Ascending aorta (tissue), 2 donors: ENCODE measurements around the gene SEC61A2. TPM values are rescaled to one million over a fixed set of nuclear protein-coding genes. Genes with fewer than 3 reads are reported as not detected.

Experiments
- DNase-seq, 2 donors: peaks; one replicate each; pipeline ENCODE4 v3.0.0-alpha.2; 2019; ENCODE audit warnings: low spot score in 2 of 2
- H3K27ac ChIP-seq, 2 donors: fragments of 200-600 bp; sonication (generic); one replicate each; pipeline ENCODE4 v1.5.1; 2016 to 2017; ENCODE audit warnings: mild to moderate bottlenecking in 1 of 2
- H3K27me3 ChIP-seq: fragments of 200-600 bp; sonication (generic); one replicate; pipeline ENCODE4 v1.5.1; 2017
- H3K36me3 ChIP-seq, 2 donors: fragments of 200-600 bp; sonication (generic); one replicate each; pipeline ENCODE4 v1.5.1; 2016
- H3K4me1 ChIP-seq, 2 donors: fragments of 200-600 bp; sonication (generic); one replicate each; pipeline ENCODE4 v1.5.1; 2016 to 2017; ENCODE audit warnings: mild to moderate bottlenecking in 1 of 2
- H3K4me3 ChIP-seq, 2 donors: fragments of 200-600 bp; sonication (generic); one replicate each; pipeline ENCODE4 v1.5.1; 2016 to 2017; ENCODE audit warnings: mild to moderate bottlenecking in 1 of 2
- H3K9me3 ChIP-seq, 2 donors: fragments of 200-600 bp; sonication (generic); one replicate each; pipeline ENCODE4 v1.5.1; 2016
- intact Hi-C: fragments of 100-400 bp; cut with DNase I; formaldehyde crosslinking; loops from one replicate; pipeline ENCODE4 v1.15.1; 2023
- total RNA-seq: library from RNA; depleted of rRNA; stranded (reverse); fragments of >200 nt; gene quantifications from one replicate; pipeline ENCODE4 v1.1.0, GENCODE V29; 2016
- TF ChIP-seq, protein P1 (sequence below), 3 experiments: fragments of 200-600 bp in 2 of 3; fragments of 450-650 bp in 1 of 3; sonication (generic) in 2 of 3; IDR thresholded peaks; one replicate each; pipeline ENCODE4 v1.5.1; 2016 to 2019; ENCODE audit warnings: antibody characterized with exemption in 3 of 3, mild to moderate bottlenecking in 1 of 3, moderate library complexity in 1 of 3

Gene SEC61A2
- total RNA-seq, 1 donor from 2014 or later, result 1.9 TPM

DNA sequence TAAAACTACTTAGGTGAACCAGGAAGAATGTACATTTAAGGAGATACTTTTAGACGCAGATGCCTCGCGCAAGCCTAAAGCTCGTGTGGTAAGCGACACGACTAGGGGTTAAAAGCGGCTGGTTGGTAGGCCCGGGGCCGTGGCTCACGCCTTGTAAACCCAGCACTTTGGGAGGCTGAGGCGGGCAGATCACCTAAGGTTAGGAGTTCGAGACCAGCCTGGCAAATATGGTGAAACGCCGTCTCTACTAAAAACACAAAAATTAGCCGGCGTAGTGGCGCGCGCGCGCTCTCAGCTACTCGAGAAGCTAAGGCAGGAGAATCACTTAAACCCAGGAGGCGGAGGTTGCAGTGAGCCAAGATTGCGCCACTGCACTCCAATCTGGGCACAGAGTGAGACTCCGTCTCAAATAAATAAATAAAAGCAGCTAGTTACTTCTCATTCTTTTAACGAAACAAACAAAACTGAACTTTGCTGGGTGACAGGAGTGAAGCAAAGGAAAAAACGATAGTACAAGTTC lies 65.3 kb downstream of the SEC61A2 start:
- H3K27ac ChIP-seq, result peak overlapping the region; percentile 88 to 92
- TF ChIP-seq, protein P1, sequence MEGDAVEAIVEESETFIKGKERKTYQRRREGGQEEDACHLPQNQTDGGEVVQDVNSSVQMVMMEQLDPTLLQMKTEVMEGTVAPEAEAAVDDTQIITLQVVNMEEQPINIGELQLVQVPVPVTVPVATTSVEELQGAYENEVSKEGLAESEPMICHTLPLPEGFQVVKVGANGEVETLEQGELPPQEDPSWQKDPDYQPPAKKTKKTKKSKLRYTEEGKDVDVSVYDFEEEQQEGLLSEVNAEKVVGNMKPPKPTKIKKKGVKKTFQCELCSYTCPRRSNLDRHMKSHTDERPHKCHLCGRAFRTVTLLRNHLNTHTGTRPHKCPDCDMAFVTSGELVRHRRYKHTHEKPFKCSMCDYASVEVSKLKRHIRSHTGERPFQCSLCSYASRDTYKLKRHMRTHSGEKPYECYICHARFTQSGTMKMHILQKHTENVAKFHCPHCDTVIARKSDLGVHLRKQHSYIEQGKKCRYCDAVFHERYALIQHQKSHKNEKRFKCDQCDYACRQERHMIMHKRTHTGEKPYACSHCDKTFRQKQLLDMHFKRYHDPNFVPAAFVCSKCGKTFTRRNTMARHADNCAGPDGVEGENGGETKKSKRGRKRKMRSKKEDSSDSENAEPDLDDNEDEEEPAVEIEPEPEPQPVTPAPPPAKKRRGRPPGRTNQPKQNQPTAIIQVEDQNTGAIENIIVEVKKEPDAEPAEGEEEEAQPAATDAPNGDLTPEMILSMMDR (IDR thresholded peaks at IDR 0.05), result no peak
- no peaks in the 10 kb centered on the region for H3K27me3 ChIP-seq
- intact Hi-C loops, result loop anchor here (2.0 to 5.0 kb wide), 3 partner anchors 66 to 907 kb away; partner anchors contain the start of genes CAMK1D, OPTN and SEC61A2
- peak in 1 of 2 donors; percentile 69 for DNase-seq
- no peaks in the 10 kb centered on the region for H3K9me3 ChIP-seq
- H3K4me1 ChIP-seq, result peaks cover 9 to 27% of the 10 kb centered on the region in 2 donors
- H3K4me3 ChIP-seq, result peak overlapping the region; percentile 71 to 89
- peaks cover 0 to 7% of the 10 kb centered on the region in 2 donors for H3K36me3 ChIP-seq

DNA sequence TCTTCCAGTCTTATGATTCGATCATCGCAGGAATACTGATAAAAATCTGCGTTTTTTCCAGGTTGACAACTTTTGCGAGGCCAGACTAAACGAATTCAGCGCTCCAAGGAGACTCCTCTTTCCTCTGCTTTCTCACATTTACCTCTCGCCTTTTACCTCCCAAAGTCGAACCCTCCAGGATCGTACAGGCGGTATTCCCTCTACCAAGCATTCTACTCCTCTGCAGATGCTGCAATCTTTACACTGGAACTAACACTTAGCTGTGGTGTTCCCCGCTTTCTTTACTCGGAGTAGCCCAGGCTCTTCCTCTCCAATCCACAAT lies 65.8 kb downstream of the SEC61A2 start:
- peaks cover 9 to 27% of the 10 kb centered on the region in 2 donors for H3K4me1 ChIP-seq
- no peaks in the 10 kb centered on the region for H3K27me3 ChIP-seq
- H3K27ac ChIP-seq, result peak overlapping the region; percentile 88 to 92
- DNase-seq, result no peak
- H3K9me3 ChIP-seq, result no peaks in the 10 kb centered on the region
- peak overlapping the region; percentile 71 to 89 for H3K4me3 ChIP-seq
- TF ChIP-seq, protein P1 (IDR thresholded peaks at IDR 0.05), result no peak
- peaks cover 0 to 9% of the 10 kb centered on the region in 2 donors for H3K36me3 ChIP-seq
- intact Hi-C loops, result loop anchor here (2.0 to 5.0 kb wide), 3 partner anchors 66 to 907 kb away; partner anchors contain the start of genes CAMK1D, OPTN and SEC61A2

DNA sequence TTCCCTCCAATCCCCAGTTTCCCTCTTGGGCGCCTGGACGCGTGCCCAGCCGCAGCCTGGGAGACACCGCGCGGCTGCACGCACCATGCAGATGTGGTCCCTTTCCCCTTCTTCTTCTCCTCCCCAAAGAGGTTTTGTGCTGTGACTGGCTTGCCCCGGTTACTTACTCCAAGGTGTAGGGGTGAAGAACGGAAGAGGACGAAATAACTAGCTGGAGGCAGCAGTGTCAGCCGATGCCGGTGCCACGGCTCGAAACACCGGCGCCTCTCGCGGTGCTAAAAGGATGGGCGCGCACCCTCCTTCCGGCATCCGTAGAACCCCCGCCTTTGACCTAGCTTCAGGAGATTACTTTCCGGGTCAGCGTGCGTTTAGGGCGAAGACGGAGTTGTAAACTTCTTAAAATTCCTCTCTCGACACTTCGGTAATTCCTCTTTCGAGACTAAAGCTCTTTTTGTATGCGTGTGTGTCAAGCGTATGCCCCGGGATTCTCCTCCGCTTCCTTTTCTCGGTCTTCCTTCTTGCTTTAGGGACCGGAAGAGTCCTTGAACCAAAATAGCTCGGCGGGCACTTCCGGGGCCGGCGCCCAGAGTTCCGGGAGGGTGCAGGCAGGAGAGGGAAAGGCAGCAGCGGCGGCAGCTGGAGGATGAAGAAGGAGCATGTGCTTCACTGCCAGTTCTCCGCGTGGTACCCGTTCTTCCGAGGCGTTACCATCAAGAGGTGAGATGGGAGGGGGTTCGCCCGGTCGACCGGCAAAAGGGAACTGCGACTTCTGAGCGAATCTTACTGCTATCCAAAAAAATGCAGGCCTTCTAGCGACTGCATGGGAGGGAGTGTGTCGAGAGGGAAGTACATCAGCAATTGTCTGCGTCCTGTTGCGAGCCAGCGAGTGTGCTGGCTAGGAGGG lies 66.4 kb downstream of the SEC61A2 start, which contains the start of the genes CDC123 and NUDT5:
TSS of gene CDC123 (plus strand) at position 586 of the 904 bp plus-strand sequence. CDS start at position 644, 58 bp downstream.
TSS of gene NUDT5 (minus strand) at position 289 of the 904 bp plus-strand sequence. CDS start 9,600 bp downstream, outside the sequence.
- DNase-seq, result peak; percentile 36 to 91
- intact Hi-C loops, result loop anchor here (2.0 to 5.0 kb wide), 3 partner anchors 67 to 906 kb away; partner anchors contain the start of genes CAMK1D, OPTN and SEC61A2
- peaks cover 9 to 27% of the 10 kb centered on the region in 2 donors for H3K4me1 ChIP-seq
- H3K27me3 ChIP-seq, result no peaks in the 10 kb centered on the region
- H3K4me3 ChIP-seq, result peak within 1 kb of the TSS; percentile 71 to 89
- peaks cover 0 to 13% of the 10 kb centered on the region in 2 donors for H3K36me3 ChIP-seq
- TF ChIP-seq, protein P1 (IDR thresholded peaks at IDR 0.05), result peak in 1 of 3 experiments; percentile 7
- no peaks in the 10 kb centered on the region for H3K9me3 ChIP-seq
- peak within 1 kb of the TSS; percentile 88 to 92 for H3K27ac ChIP-seq

DNA sequence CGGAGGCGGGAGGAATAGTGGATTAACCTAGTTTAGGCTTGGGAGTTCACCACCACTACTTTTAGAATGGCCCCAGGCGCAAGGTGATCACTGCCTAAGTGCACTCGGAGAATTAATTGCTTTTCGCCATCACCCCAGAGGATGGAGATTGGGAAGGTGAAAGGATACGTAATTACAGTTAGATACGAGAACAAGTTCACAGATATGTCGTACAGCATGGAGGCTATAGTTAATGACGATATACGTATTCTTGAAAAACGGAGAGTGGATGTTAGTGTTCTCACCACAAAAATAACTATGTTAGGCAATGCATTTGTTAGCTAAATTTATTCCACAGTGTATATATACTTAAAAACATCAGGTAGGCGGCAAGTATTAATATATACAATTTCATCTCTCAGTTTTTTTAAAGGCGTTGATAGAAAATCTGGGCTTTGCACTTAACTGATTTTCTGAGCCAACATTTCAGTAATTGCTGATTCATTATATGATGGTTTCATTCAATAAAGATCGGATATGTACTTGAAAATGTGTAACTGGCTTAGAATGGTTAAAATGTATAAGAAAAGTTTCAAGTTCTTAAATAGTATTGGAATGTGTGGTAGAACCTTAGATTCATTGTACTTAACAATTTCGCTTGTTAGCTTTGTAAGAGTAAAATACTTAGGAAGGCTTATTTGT lies 67.2 kb downstream of the SEC61A2 start:
- intact Hi-C loops, result loop anchor here (5.0 kb wide), 2 partner anchors 151 to 906 kb away; partner anchors contain the start of genes CAMK1D and OPTN
- Histone ChIP-seq H3K9me3 (no peaks in the 10 kb centered on the region), H3K27ac (peak overlapping the region; percentile 88 to 92), H3K4me3 (peak overlapping the region; percentile 71 to 89), H3K36me3 (peaks cover 0 to 21% of the 10 kb centered on the region in 2 donors), H3K27me3 (no peaks in the 10 kb centered on the region), H3K4me1 (peaks cover 9 to 27% of the 10 kb centered on the region in 2 donors)
- TF ChIP-seq, protein P1 (IDR thresholded peaks at IDR 0.05), result no peak
- DNase-seq, result no peak

DNA sequence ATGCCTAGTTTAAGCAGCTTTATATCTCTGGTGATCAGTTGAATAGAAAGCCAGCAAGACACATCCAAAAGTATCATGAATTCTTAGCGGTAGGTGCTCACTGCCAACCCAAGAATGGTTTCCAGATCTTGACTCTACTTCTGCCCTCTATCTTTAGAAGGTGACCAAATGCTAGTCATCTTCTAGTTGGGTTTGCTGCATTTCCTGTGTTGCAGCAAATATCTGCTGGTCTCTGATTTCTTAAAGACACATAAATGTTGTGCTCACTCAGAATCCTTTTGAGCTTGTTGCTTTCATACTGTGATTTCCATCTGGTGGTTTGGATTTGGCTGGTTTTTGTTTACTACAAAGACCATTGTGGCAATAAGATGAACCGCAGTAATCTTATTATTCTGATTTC lies 68.7 kb downstream of the SEC61A2 start:
- DNase-seq, result no peak
- TF ChIP-seq, protein P1 (IDR thresholded peaks at IDR 0.05), result no peak
- intact Hi-C loops, result loop anchor here (5.0 kb wide), 2 partner anchors 149 to 904 kb away; partner anchors contain the start of genes CAMK1D and OPTN

More for the DNA sequence above, 68.7 kb downstream of the SEC61A2 start:
- Histone ChIP-seq H3K27me3 (no peaks in the 10 kb centered on the region), H3K4me1 (peaks cover 9 to 27% of the 10 kb centered on the region in 2 donors), H3K36me3 (peaks cover 10 to 34% of the 10 kb centered on the region in 2 donors), H3K4me3 (no peak overlapping the region), H3K27ac (no peak overlapping the region), H3K9me3 (no peaks in the 10 kb centered on the region)
